H1 (cell line): ENCODE data around the gene INPP5B. TPM values are rescaled to one million over a fixed set of nuclear protein-coding genes. Genes with fewer than 3 reads are reported as not detected.

Source experiments
- CTCF ChIA-PET: fragments of 300-600 bp; sonication (Branson Sonifier 250); formaldehyde crosslinking; loops from one replicate; lab custom pipeline; 2021; ENCODE audit not compliant: partially characterized antibody; lab: Charles Lee
- POLR2A ChIA-PET: fragments of 300-600 bp; sonication (Branson Sonifier 250); formaldehyde crosslinking; loops from one replicate; lab custom pipeline; 2021; ENCODE audit warnings: inconsistent platforms; ENCODE audit not compliant: partially characterized antibody; lab: Charles Lee
- DNase-seq, 2 experiments: peaks; one replicate each; pipeline versions ENCODE4 v3.0.0 to v3.0.0-alpha.2; 2010 to 2022; ENCODE audit warnings: low spot score in 2 of 2, low read depth in 1 of 2, mixed read lengths in 1 of 2
- FAIRE-seq: peaks from 2 replicates; lab custom pipeline; 2011; peaks lifted over from hg19 to GRCh38; lab: Jason Lieb, UNC
- H2AFZ ChIP-seq: 2 replicates; pipeline ENCODE4 v1.8.1; 2012; ENCODE audit warnings: low read length, inconsistent platforms
- H2AK5ac ChIP-seq: 2 replicates; pipeline ENCODE4 v1.6.1; 2013; ENCODE audit warnings: low read depth, low read length
- H2BK120ac ChIP-seq: replicated peaks from 2 replicates; pipeline ENCODE3; 2013; ENCODE audit warnings: low read depth, low read length, inconsistent platforms
- H2BK12ac ChIP-seq: 2 replicates; pipeline ENCODE4 v1.6.1; 2013; ENCODE audit warnings: low read depth, low read length
- H2BK15ac ChIP-seq: 2 replicates; pipeline ENCODE4 v1.6.1; 2013; ENCODE audit warnings: low read length
- H2BK20ac ChIP-seq: 2 replicates; pipeline ENCODE4 v1.6.1; 2013; ENCODE audit warnings: low read length
- H2BK5ac ChIP-seq: 2 replicates; pipeline ENCODE4 v1.6.1; 2013; ENCODE audit warnings: low read depth, low read length
- H3K14ac ChIP-seq: 2 replicates; pipeline ENCODE4 v1.6.1; 2013; ENCODE audit warnings: inconsistent platforms; ENCODE audit not compliant: insufficient read length
- H3K18ac ChIP-seq: 2 replicates; pipeline ENCODE4 v1.6.1; 2013; ENCODE audit warnings: low read length; ENCODE audit errors: extremely low read depth
- H3K23ac ChIP-seq: 2 replicates; pipeline ENCODE4 v1.6.1; 2013; ENCODE audit warnings: inconsistent platforms; ENCODE audit not compliant: insufficient read length
- H3K23me2 ChIP-seq: 2 replicates; pipeline ENCODE4 v1.6.1; 2013; ENCODE audit warnings: low read depth, low read length
- H3K27ac ChIP-seq: 2 replicates; pipeline ENCODE4 v1.6.1; 2011; ENCODE audit warnings: low read depth, low read length, inconsistent platforms
- H3K27me3 ChIP-seq, 4 experiments: replicated peaks in 1 of 4; 1 replicate in 1 of 4; 2 replicates in 3 of 4; pipeline versions ENCODE4 v1.6.1 to v1.8.1; 2011 to 2013; ENCODE audit warnings: low read length in 3 of 4, mild to moderate bottlenecking in 3 of 4, inconsistent platforms in 2 of 4, mixed read lengths in 2 of 4, moderate library complexity in 1 of 4; ENCODE audit not compliant: control insufficient read depth in 3 of 4, insufficient read depth in 3 of 4; ENCODE audit errors: extremely low read depth in 1 of 4
- H3K36me3 ChIP-seq, 4 experiments: 2 replicates each; pipeline versions ENCODE4 v1.6.1 to v1.8.1; 2011 to 2013; ENCODE audit warnings: mild to moderate bottlenecking in 4 of 4, low read length in 3 of 4, moderate library complexity in 2 of 4, control low read depth in 1 of 4, inconsistent platforms in 1 of 4; ENCODE audit not compliant: insufficient read depth in 4 of 4, control insufficient read depth in 2 of 4
- H3K4ac ChIP-seq: replicated peaks from 2 replicates; pipeline ENCODE3; 2013; ENCODE audit warnings: low read length, low read depth, mixed read lengths, inconsistent platforms; ENCODE audit not compliant: insufficient read length
- H3K4me1 ChIP-seq, 4 experiments: replicated peaks in 1 of 4; 1 replicate in 1 of 4; 2 replicates in 3 of 4; pipeline versions ENCODE4 v1.6.1 to v1.8.1; 2011 to 2013; ENCODE audit warnings: low read length in 3 of 4, inconsistent platforms in 2 of 4, mixed read lengths in 1 of 4; ENCODE audit not compliant: insufficient read depth in 4 of 4, control insufficient read depth in 3 of 4
- H3K4me2 ChIP-seq, 2 experiments: 2 replicates each; pipeline versions ENCODE4 v1.6.1 to v1.8.1; 2011 to 2013; ENCODE audit warnings: low read depth in 2 of 2, low read length in 2 of 2, control low read depth in 1 of 2, inconsistent platforms in 1 of 2, mild to moderate bottlenecking in 1 of 2; ENCODE audit not compliant: insufficient read depth in 1 of 2
- H3K4me3 ChIP-seq, 4 experiments: fragments of 200-600, 300-600 bp in 1 of 4; sonication (generic), shearing (Covaris generic), sonication (Bioruptor Twin) in 1 of 4; 2 replicates each; pipeline versions ENCODE4 v1.5.1 to v1.8.1; 2011 to 2016; ENCODE audit warnings: low read length in 4 of 4, low read depth in 3 of 4, control low read depth in 2 of 4, inconsistent platforms in 2 of 4, mild to moderate bottlenecking in 2 of 4, mixed read lengths in 1 of 4, moderate library complexity in 1 of 4; ENCODE audit not compliant: insufficient read depth in 2 of 4; ENCODE audit errors: extremely low read depth in 1 of 4
- H3K56ac ChIP-seq: replicated peaks from 2 replicates; pipeline ENCODE3; 2013; ENCODE audit warnings: low read depth, mild to moderate bottlenecking, mixed read lengths, low read length, inconsistent platforms; ENCODE audit not compliant: insufficient read length
- H3K79me1 ChIP-seq: 2 replicates; pipeline ENCODE4 v1.6.1; 2013; ENCODE audit warnings: low read depth, low read length, control low read depth
- H3K79me2 ChIP-seq, 2 experiments: 2 replicates each; pipeline versions ENCODE4 v1.6.1 to v1.8.1; 2012 to 2013; ENCODE audit warnings: low read length in 2 of 2, mild to moderate bottlenecking in 2 of 2, inconsistent platforms in 1 of 2; ENCODE audit not compliant: insufficient read depth in 2 of 2, control insufficient read depth in 1 of 2
- H3K9ac ChIP-seq, 4 experiments: replicated peaks in 1 of 4; 1 replicate in 1 of 4; 2 replicates in 3 of 4; pipeline versions ENCODE4 v1.6.1 to v1.8.1; 2011 to 2013; ENCODE audit warnings: low read depth in 3 of 4, low read length in 3 of 4, control low read depth in 2 of 4, mild to moderate bottlenecking in 2 of 4, moderate library complexity in 2 of 4, inconsistent platforms in 1 of 4; ENCODE audit errors: extremely low read depth in 1 of 4
- H3K9me3 ChIP-seq, 2 experiments: 2 replicates each; pipeline versions ENCODE4 v1.6.1 to v1.8.1; 2012 to 2013; ENCODE audit warnings: mild to moderate bottlenecking in 2 of 2, moderate library complexity in 2 of 2, control low read depth in 1 of 2, inconsistent platforms in 1 of 2, low read depth in 1 of 2, low read length in 1 of 2, mixed read lengths in 1 of 2; ENCODE audit not compliant: insufficient read depth in 2 of 2
- H4K20me1 ChIP-seq, 2 experiments: replicated peaks in 1 of 2; 2 replicates each; pipeline versions ENCODE3 to v1.8.1; 2011 to 2013; ENCODE audit warnings: inconsistent platforms in 2 of 2, low read length in 2 of 2, mild to moderate bottlenecking in 1 of 2; ENCODE audit not compliant: insufficient read depth in 2 of 2, control insufficient read depth in 1 of 2
- H4K5ac ChIP-seq: 2 replicates; pipeline ENCODE4 v1.6.1; 2013; ENCODE audit warnings: low read length, low read depth, mixed read lengths, inconsistent platforms; ENCODE audit not compliant: insufficient read length
- H4K8ac ChIP-seq: 2 replicates; pipeline ENCODE4 v1.8.0; 2013; ENCODE audit warnings: mild to moderate bottlenecking, moderate library complexity, low read length, inconsistent platforms; ENCODE audit not compliant: insufficient read depth; ENCODE audit errors: extremely low read depth
- H4K91ac ChIP-seq: replicated peaks from 2 replicates; pipeline ENCODE3; 2013; ENCODE audit warnings: low read length, mixed read lengths, inconsistent platforms; ENCODE audit not compliant: insufficient read length
- BACH1 ChIP-seq: IDR thresholded peaks from 2 replicates; pipeline ENCODE4 v1.6.1; 2012; ENCODE audit warnings: low read length, improper control_type of control experiment
- CHD2 ChIP-seq: IDR thresholded peaks from 2 replicates; pipeline ENCODE4 v1.6.1; 2012; ENCODE audit warnings: low read length, improper control_type of control experiment
- JUN ChIP-seq: IDR thresholded peaks from 2 replicates; pipeline ENCODE4 v1.6.1; 2011; ENCODE audit warnings: low read depth, mild to moderate bottlenecking, improper control_type of control experiment, low read length
- POLR2AphosphoS5 ChIP-seq: IDR thresholded peaks from 2 replicates; pipeline ENCODE4 v1.6.1; 2011; ENCODE audit warnings: low read depth, low read length
- WGBS, 2 experiments: shearing (Covaris generic) in 1 of 2; methylation state at CpG; one replicate each; pipeline versions ENCODE4 v1.1.6 to v1.1.7; 2013 to 2015; ENCODE audit warnings: low lambda C conversion rate in 2 of 2, mixed read lengths in 2 of 2, inconsistent platforms in 1 of 2, low coverage in 1 of 2, missing lambda C conversion rate in 1 of 2; ENCODE audit not compliant: insufficient replicate concordance in 2 of 2, insufficient coverage in 1 of 2, insufficient read length in 1 of 2; ENCODE audit errors: extremely low coverage in 1 of 2, missing lambda C conversion rate in 1 of 2; 5-methylcytosine and 5-hydroxymethylcytosine counted together
- polyA plus RNA-seq, 7 experiments: library from polyadenylated mRNA; depleted of rRNA in 3 of 7; stranded (reverse) in 5 of 7; unstranded in 2 of 7; fragments of >200 nt in 5 of 7; fragments of 200-250 nt in 2 of 7; gene quantifications; 1 replicate in 5 of 7; 2 replicates in 1 of 7; 4 replicates in 1 of 7; pipeline versions ENCODE4 v1.2.1 to v1.2.3, GENCODE V29; 2011 to 2013; ENCODE audit warnings: missing spikeins in 2 of 7, mixed read lengths in 2 of 7
- total RNA-seq: library from RNA; stranded (reverse); fragmentation: NEBNext Ultra II Directional; extraction: Animal tissue kit (Norgen Biotek cat#: 25700); gene quantifications from 2 replicates; pipeline ENCODE4 v1.2.1, GENCODE V29; 2021
- TF ChIP-seq, protein P1 (sequence below): IDR thresholded peaks from 2 replicates; pipeline ENCODE4 v1.6.1; 2012; ENCODE audit warnings: low read length, inconsistent platforms
- TF ChIP-seq, protein P2 (sequence below), 3 experiments: IDR thresholded peaks; 1 replicate in 2 of 3; 2 replicates in 1 of 3; pipeline versions ENCODE4 v1.5.1 to v1.6.1; 2011; ENCODE audit warnings: low read length in 3 of 3, mild to moderate bottlenecking in 3 of 3, inconsistent platforms in 2 of 3, low read depth in 1 of 3, moderate library complexity in 1 of 3; ENCODE audit not compliant: insufficient read depth in 1 of 3; ENCODE audit errors: control extremely low read depth in 1 of 3
- TF ChIP-seq, protein P3 (sequence below): IDR thresholded peaks from 2 replicates; pipeline ENCODE4 v1.6.1; 2012; ENCODE audit warnings: inconsistent platforms
- TF ChIP-seq, protein P4 (sequence below): IDR thresholded peaks from 2 replicates; pipeline ENCODE4 v1.6.1; 2011; ENCODE audit warnings: low read length, improper control_type of control experiment

The INPP5B gene
- total and polyA plus RNA-seq, 2 of the 8 experiments (the other 6 are each of a cell fraction or from before 2014, with no cell fraction given), result 14.0 to 23.7 TPM

DNA sequence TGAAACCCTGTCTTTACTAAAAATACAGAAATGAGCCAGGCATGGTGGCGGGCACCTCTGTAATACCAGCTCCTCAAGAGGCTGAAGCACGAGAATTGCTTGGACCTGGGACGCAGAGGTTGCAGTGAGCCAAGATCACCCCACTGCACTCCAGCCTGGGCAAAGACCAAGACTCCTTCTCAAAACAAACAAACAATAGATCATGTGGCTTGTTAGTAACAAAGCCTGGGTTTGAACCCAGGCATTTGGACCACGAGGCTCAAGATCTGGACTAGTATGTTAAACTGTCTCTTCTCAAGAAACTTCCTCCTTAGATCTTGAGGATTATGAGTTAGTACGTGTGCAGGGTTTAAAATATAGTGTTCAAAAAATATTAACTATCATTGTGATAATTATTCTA lies 1.6 kb downstream of the INPP5B start:
- Histone ChIP-seq H4K5ac (no peak overlapping the region), H3K27me3 (no peaks in the 10 kb centered on the region), H3K56ac (no peak overlapping the region), H3K79me1 (no peaks in the 10 kb centered on the region), H3K9me3 (no peaks in the 10 kb centered on the region), H2BK12ac (no peak overlapping the region), H2BK15ac (no peak overlapping the region), H3K18ac (no peak overlapping the region), H3K23ac (no peak overlapping the region), H3K14ac (no peak overlapping the region), H3K4ac (no peak overlapping the region), H2BK5ac (no peak overlapping the region), H3K27ac (no peak overlapping the region), H3K23me2 (peaks cover 3% of the 10 kb centered on the region; the same call in 1 of the 2 replicates), H2BK20ac (no peak overlapping the region), H3K4me3 (no peak overlapping the region), H3K4me1 (peaks cover 0 to 4% (median 1%) of the 10 kb centered on the region in 4 experiments; a peak in 5 of 7 replicates), H3K4me2 (no peak overlapping the region; a peak in 1 of 4 replicates), H3K79me2 (no peaks in the 10 kb centered on the region), H2BK120ac (no peak overlapping the region), H2AFZ (no peak overlapping the region), H4K91ac (no peak overlapping the region), H2AK5ac (no peak overlapping the region), H4K8ac (no peak overlapping the region), H4K20me1 (no peaks in the 10 kb centered on the region), H3K36me3 (no peaks in the 10 kb centered on the region; a peak in 1 of 8 replicates), H3K9ac (no peak overlapping the region; a peak in 1 of 7 replicates)
- ChIA-PET CTCF (interaction anchor here (0.9 to 1.4 kb wide), 2 partner anchors 9 to 11 kb away, joined by 3 to 4 read pairs; no protein-coding TSS in a partner anchor), POLR2A (interaction anchor here (1.2 kb wide), 1 partner anchor 10 kb away, joined by 3 read pairs; no protein-coding TSS in a partner anchor)
- 92% methylated on average over 5 of the region's 5 CpGs; no CpG with 5 or more reads in 1 of the 2 experiments for WGBS, 2 experiments
- FAIRE-seq, result no peak
- DNase-seq, result no peak
- TF ChIP-seq BACH1 (no peak), JUN (no peak), CHD2 (no peak), POLR2AphosphoS5 (no peak)
- TF ChIP-seq, protein P1, sequence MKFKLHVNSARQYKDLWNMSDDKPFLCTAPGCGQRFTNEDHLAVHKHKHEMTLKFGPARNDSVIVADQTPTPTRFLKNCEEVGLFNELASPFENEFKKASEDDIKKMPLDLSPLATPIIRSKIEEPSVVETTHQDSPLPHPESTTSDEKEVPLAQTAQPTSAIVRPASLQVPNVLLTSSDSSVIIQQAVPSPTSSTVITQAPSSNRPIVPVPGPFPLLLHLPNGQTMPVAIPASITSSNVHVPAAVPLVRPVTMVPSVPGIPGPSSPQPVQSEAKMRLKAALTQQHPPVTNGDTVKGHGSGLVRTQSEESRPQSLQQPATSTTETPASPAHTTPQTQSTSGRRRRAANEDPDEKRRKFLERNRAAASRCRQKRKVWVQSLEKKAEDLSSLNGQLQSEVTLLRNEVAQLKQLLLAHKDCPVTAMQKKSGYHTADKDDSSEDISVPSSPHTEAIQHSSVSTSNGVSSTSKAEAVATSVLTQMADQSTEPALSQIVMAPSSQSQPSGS, result no peak
- TF ChIP-seq, protein P2, sequence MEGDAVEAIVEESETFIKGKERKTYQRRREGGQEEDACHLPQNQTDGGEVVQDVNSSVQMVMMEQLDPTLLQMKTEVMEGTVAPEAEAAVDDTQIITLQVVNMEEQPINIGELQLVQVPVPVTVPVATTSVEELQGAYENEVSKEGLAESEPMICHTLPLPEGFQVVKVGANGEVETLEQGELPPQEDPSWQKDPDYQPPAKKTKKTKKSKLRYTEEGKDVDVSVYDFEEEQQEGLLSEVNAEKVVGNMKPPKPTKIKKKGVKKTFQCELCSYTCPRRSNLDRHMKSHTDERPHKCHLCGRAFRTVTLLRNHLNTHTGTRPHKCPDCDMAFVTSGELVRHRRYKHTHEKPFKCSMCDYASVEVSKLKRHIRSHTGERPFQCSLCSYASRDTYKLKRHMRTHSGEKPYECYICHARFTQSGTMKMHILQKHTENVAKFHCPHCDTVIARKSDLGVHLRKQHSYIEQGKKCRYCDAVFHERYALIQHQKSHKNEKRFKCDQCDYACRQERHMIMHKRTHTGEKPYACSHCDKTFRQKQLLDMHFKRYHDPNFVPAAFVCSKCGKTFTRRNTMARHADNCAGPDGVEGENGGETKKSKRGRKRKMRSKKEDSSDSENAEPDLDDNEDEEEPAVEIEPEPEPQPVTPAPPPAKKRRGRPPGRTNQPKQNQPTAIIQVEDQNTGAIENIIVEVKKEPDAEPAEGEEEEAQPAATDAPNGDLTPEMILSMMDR (IDR thresholded peaks at IDR 0.05; ENCODE audit: control extremely low read depth in 1 of 3, insufficient read depth in 1 of 3, low read depth in 1 of 3, low read length in 3 of 3), result no peak
- TF ChIP-seq, protein P3, sequence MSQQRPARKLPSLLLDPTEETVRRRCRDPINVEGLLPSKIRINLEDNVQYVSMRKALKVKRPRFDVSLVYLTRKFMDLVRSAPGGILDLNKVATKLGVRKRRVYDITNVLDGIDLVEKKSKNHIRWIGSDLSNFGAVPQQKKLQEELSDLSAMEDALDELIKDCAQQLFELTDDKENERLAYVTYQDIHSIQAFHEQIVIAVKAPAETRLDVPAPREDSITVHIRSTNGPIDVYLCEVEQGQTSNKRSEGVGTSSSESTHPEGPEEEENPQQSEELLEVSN, result no peak
- TF ChIP-seq, protein P4, sequence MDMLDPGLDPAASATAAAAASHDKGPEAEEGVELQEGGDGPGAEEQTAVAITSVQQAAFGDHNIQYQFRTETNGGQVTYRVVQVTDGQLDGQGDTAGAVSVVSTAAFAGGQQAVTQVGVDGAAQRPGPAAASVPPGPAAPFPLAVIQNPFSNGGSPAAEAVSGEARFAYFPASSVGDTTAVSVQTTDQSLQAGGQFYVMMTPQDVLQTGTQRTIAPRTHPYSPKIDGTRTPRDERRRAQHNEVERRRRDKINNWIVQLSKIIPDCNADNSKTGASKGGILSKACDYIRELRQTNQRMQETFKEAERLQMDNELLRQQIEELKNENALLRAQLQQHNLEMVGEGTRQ, result no peak
